Cardiac fibroblast (primary cell): ENCODE data around the gene KDM3A.

Source experiments
- DNase-seq, 2 donors: peaks; one replicate each; pipeline versions ENCODE4 v3.0.0 to v3.0.0-alpha.2; 2010; ENCODE audit warnings: low read depth in 2 of 2
- H3K4me3 ChIP-seq, 2 donors: replicated peaks in 1 of 2; 1 replicate in 1 of 2; 2 replicates in 1 of 2; pipeline ENCODE4 v1.5.1; 2011; ENCODE audit warnings: low read depth in 2 of 2, low read length in 2 of 2, mild to moderate bottlenecking in 2 of 2, moderate library complexity in 1 of 2
- CTCF ChIP-seq: IDR thresholded peaks from one replicate; pipeline ENCODE4 v1.5.1; 2011; ENCODE audit warnings: low read depth, mild to moderate bottlenecking, low read length, inconsistent platforms

Gene KDM3A

GRCh38 chr2:86482034-86482433 lies 40.9 kb downstream of the KDM3A start:
- no peak overlapping the region for H3K4me3 ChIP-seq
- DNase-seq: peak in 1 of 2 donors; percentile 10
- TF ChIP-seq CTCF: no peak

GRCh38 chr2:86484385-86484784 lies 43.2 kb downstream of the KDM3A start:
- no peak for TF ChIP-seq CTCF
- H3K4me3 ChIP-seq: no peak overlapping the region
- no peak for DNase-seq

- TF ChIP-seq CTCF: no peak
- no peak overlapping the region for H3K4me3 ChIP-seq
- peak in 1 of 2 donors; percentile 18 for DNase-seq
Observed at GRCh38 chr2:86485103-86485502, 43.9 kb downstream of the KDM3A start.

- H3K4me3 ChIP-seq: no peak overlapping the region
- no peak for DNase-seq
- TF ChIP-seq CTCF: no peak
Observed at GRCh38 chr2:86485802-86486201, 44.6 kb downstream of the KDM3A start.

GRCh38 chr2:86487062-86487461 lies 45.9 kb downstream of the KDM3A start:
- TF ChIP-seq CTCF: no peak
- DNase-seq: no peak
- H3K4me3 ChIP-seq: no peak overlapping the region

- H3K4me3 ChIP-seq: no peak overlapping the region
- no peak for DNase-seq
- no peak for TF ChIP-seq CTCF
Observed at GRCh38 chr2:86488561-86489250, 47.5 kb downstream of the KDM3A start.

GRCh38 chr2:86489542-86489941 lies 48.4 kb downstream of the KDM3A start:
- no peak for TF ChIP-seq CTCF
- DNase-seq: no peak
- no peak overlapping the region for H3K4me3 ChIP-seq
